Measurements from ENCODE around the gene USP17L17. TPM values are rescaled to one million over a fixed set of nuclear protein-coding genes. Genes with fewer than 3 reads are reported as not detected.

The USP17L17 gene
- total RNA-seq (2022; extraction: Qiagen RNA extraction; ENCODE audit: low read depth): not detected in 5 replicates

DNA sequence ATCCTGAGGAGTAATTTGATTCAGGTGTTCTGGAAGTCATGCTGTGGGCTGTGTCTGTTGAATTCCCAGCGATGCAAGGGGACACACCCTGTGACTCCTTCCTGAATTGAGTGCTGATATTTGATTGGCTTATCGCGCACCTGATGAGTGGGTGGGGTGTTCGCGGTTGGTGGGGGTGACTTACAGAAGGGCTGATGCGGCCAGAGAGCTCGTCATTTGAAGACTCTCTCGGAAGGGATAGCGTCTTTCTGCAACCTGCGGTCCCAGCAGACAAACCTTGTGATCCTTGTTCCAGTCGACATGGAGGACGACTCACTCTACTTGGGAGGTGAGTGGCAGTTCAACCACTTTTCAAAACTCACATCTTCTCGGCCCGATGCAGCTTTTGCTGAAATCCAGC, at the start of gene USP17L17:
USP17L17 (plus strand) TSS at position 301 of the 400 bp plus-strand sequence; CDS start at position 301, 0 bp downstream.

DNA sequence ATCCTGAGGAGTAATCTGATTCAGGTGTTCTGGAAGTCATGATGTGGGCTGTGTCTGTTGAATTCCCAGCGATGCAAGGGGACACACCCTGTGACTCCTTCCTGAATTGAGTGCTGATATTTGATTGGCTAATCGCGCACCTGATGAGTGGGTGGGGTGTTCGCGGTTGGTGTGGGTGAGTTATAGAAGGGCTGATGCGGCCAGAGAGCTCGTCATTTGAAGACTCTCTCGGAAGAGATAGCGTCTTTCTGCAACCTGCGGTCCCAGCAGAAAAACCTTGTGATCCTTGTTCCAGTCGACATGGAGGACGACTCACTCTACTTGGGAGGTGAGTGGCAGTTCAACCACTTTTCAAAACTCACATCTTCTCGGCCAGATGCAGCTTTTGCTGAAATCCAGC, 33.3 kb upstream of the USP17L17 start, which contains the start of gene USP17L10:
USP17L10 (plus strand) TSS at position 301 of the 400 bp plus-strand sequence; CDS start at position 301, 0 bp downstream.

GRCh38 chr4:9215105-9215504, 28.6 kb upstream of the USP17L17 start, which contains the start of gene USP17L11:
Gene USP17L11 (plus strand): TSS chr4:9215405. CDS start chr4:9215405, 0 bp downstream.

GRCh38 chr4:9219852-9220251, 23.8 kb upstream of the USP17L17 start, which contains the start of gene USP17L12:
Gene USP17L12 (plus strand): TSS chr4:9220152. CDS start chr4:9220152, 0 bp downstream.

GRCh38 chr4:9224596-9224995, 19.1 kb upstream of the USP17L17 start, which contains the start of gene USP17L13:
Gene USP17L13 (plus strand): TSS chr4:9224896. CDS start chr4:9224896, 0 bp downstream.

DNA sequence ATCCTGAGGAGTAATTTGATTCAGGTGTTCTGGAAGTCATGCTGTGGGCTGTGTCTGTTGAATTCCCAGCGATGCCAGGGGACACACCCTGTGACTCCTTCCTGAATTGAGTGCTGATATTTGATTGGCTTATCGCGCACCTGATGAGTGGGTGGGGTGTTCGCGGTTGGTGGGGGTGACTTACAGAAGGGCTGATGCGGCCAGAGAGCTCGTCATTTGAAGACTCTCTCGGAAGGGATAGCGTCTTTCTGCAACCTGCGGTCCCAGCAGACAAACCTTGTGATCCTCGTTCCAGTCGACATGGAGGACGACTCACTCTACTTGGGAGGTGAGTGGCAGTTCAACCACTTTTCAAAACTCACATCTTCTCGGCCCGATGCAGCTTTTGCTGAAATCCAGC, 9.6 kb upstream of the USP17L17 start, which contains the start of gene USP17L15:
USP17L15 (plus strand) TSS at position 301 of the 400 bp plus-strand sequence; CDS start at position 301, 0 bp downstream.

GRCh38 chr4:9247953-9248680, 4.4 kb downstream of the USP17L17 start, which contains the start of gene USP17L18:
Gene USP17L18 (plus strand): TSS chr4:9248630. CDS start chr4:9248630, 0 bp downstream.

DNA sequence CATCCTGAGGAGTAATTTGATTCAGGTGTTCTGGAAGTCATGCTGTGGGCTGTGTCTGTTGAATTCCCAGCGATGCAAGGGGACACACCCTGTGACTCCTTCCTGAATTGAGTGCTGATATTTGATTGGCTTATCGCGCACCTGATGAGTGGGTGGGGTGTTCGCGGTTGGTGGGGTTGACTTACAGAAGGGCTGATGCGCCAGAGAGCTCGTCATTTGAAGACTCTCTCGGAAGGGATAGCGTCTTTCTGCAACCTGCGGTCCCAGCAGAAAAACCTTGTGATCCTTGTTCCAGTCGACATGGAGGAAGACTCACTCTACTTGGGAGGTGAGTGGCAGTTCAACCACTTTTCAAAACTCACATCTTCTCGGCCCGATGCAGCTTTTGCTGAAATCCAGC, 9.4 kb downstream of the USP17L17 start, which contains the start of gene USP17L19:
USP17L19 (plus strand) TSS at position 301 of the 400 bp plus-strand sequence; CDS start at position 301, 0 bp downstream.

GRCh38 chr4:9257824-9258223, 14.1 kb downstream of the USP17L17 start, which contains the start of gene USP17L20:
Gene USP17L20 (plus strand): TSS chr4:9258124. CDS start chr4:9258124, 0 bp downstream.

GRCh38 chr4:9262572-9262971, 18.9 kb downstream of the USP17L17 start, which contains the start of gene USP17L21:
Gene USP17L21 (plus strand): TSS chr4:9262872. CDS start chr4:9262872, 0 bp downstream.

DNA sequence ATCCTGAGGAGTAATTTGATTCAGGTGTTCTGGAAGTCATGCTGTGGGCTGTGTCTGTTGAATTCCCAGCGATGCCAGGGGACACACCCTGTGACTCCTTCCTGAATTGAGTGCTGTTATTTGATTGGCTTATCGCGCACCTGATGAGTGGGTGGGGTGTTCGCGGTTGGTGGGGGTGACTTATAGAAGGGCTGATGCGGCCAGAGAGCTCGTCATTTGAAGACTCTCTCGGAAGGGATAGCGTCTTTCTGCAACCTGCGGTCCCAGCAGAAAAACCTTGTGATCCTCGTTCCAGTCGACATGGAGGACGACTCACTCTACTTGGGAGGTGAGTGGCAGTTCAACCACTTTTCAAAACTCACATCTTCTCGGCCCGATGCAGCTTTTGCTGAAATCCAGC, 23.6 kb downstream of the USP17L17 start, which contains the start of gene USP17L22:
USP17L22 (plus strand) TSS at position 301 of the 400 bp plus-strand sequence; CDS start at position 301, 0 bp downstream.

Other genes with a start within 250 kb of the USP17L17 start
- not detected in 5 replicates for gene FAM90A26, start 73.5 kb upstream of the USP17L17 start, total RNA-seq (2022; extraction: Qiagen RNA extraction; ENCODE audit: low read depth)
- gene USP17L10, start 33.2 kb upstream of the USP17L17 start, total RNA-seq (2022; extraction: Qiagen RNA extraction; ENCODE audit: low read depth): not detected in 5 replicates
- not detected in 5 replicates for gene USP17L11, start 28.5 kb upstream of the USP17L17 start, total RNA-seq (2022; extraction: Qiagen RNA extraction; ENCODE audit: low read depth)
- gene USP17L12, start 23.7 kb upstream of the USP17L17 start, total RNA-seq (2022; extraction: Qiagen RNA extraction; ENCODE audit: low read depth): not detected in 5 replicates
- not detected in 5 replicates for gene USP17L13, start 19.0 kb upstream of the USP17L17 start, total RNA-seq (2022; extraction: Qiagen RNA extraction; ENCODE audit: low read depth)
- not detected in 5 replicates for gene USP17L15, start 9.5 kb upstream of the USP17L17 start, total RNA-seq (2022; extraction: Qiagen RNA extraction; ENCODE audit: low read depth)
- not detected in 5 replicates for gene USP17L18, start 4.8 kb downstream of the USP17L17 start, total RNA-seq (2022; extraction: Qiagen RNA extraction; ENCODE audit: low read depth)
- not detected in 5 replicates for gene USP17L19, start 9.5 kb downstream of the USP17L17 start, total RNA-seq (2022; extraction: Qiagen RNA extraction; ENCODE audit: low read depth)
- gene USP17L20, start 14.2 kb downstream of the USP17L17 start, total RNA-seq (2022; extraction: Qiagen RNA extraction; ENCODE audit: low read depth): not detected in 5 replicates
- gene USP17L21, start 19.0 kb downstream of the USP17L17 start, total RNA-seq (2022; extraction: Qiagen RNA extraction; ENCODE audit: low read depth): not detected in 5 replicates
- not detected in 5 replicates for gene USP17L22, start 23.7 kb downstream of the USP17L17 start, total RNA-seq (2022; extraction: Qiagen RNA extraction; ENCODE audit: low read depth)
- not detected in 5 replicates for gene USP17L24, start 81.3 kb downstream of the USP17L17 start, total RNA-seq (2022; extraction: Qiagen RNA extraction; ENCODE audit: low read depth)
- gene USP17L25, start 86.0 kb downstream of the USP17L17 start, total RNA-seq (2022; extraction: Qiagen RNA extraction; ENCODE audit: low read depth): not detected in 5 replicates
- not detected in 5 replicates for gene USP17L26, start 90.8 kb downstream of the USP17L17 start, total RNA-seq (2022; extraction: Qiagen RNA extraction; ENCODE audit: low read depth)
- not detected in 5 replicates for gene USP17L5, start 95.5 kb downstream of the USP17L17 start, total RNA-seq (2022; extraction: Qiagen RNA extraction; ENCODE audit: low read depth)
- not detected in 5 replicates for gene USP17L27, start 100.3 kb downstream of the USP17L17 start, total RNA-seq (2022; extraction: Qiagen RNA extraction; ENCODE audit: low read depth)
- gene USP17L28, start 105.0 kb downstream of the USP17L17 start, total RNA-seq (2022; extraction: Qiagen RNA extraction; ENCODE audit: low read depth): not detected in 5 replicates
- not detected in 5 replicates for gene USP17L29, start 109.8 kb downstream of the USP17L17 start, total RNA-seq (2022; extraction: Qiagen RNA extraction; ENCODE audit: low read depth)
- not detected in 5 replicates for gene USP17L30, start 119.2 kb downstream of the USP17L17 start, total RNA-seq (2022; extraction: Qiagen RNA extraction; ENCODE audit: low read depth)
- gene DEFB131A, start 200.5 kb downstream of the USP17L17 start, total RNA-seq (2022; extraction: Qiagen RNA extraction; ENCODE audit: low read depth): not detected in 5 replicates

Measured in A549 treated with CpdA at 1 μM for 4 hours (cell line).